ENCODE data around the gene LYVE1.
A peak's percentile ranks its signal among the peaks of the same experiment; 100 is the strongest.

LYVE1 gene

GRCh38 chr11:10587388-10587787, 18.9 kb upstream of the LYVE1 start:
- no peak overlapping the region for H3K4me3 Mint-ChIP-seq
- H3K36me3 Mint-ChIP-seq (ENCODE audit: insufficient read depth), result no peaks in the 10 kb centered on the region
- H3K9me3 Mint-ChIP-seq, result no peaks in the 10 kb centered on the region
- no peak for DNase-seq (ENCODE audit: low spot score in 2 of 2)
- no peak for ATAC-seq (replicated peaks; ENCODE audit: extremely low read depth, poor library complexity, severe bottlenecking)
- H3K27me3 Mint-ChIP-seq, result peaks cover 40% of the 10 kb centered on the region
- H3K27ac Mint-ChIP-seq (ENCODE audit: low read depth), result no peak overlapping the region
- no peaks in the 10 kb centered on the region for H3K4me1 Mint-ChIP-seq

GRCh38 chr11:10584071-10584501, 15.6 kb upstream of the LYVE1 start:
- H3K4me3 Mint-ChIP-seq, result no peak overlapping the region
- H3K36me3 Mint-ChIP-seq (ENCODE audit: insufficient read depth), result no peaks in the 10 kb centered on the region
- DNase-seq (ENCODE audit: low spot score in 2 of 2) (no peak), ATAC-seq (replicated peaks; ENCODE audit: extremely low read depth, poor library complexity, severe bottlenecking) (no peak)
- H3K4me1 Mint-ChIP-seq, result no peaks in the 10 kb centered on the region
- H3K9me3 Mint-ChIP-seq, result no peaks in the 10 kb centered on the region
- H3K27ac Mint-ChIP-seq (ENCODE audit: low read depth), result no peak overlapping the region
- H3K27me3 Mint-ChIP-seq, result peaks cover 56% of the 10 kb centered on the region

GRCh38 chr11:10581481-10582019, 13.1 kb upstream of the LYVE1 start:
- Mint-ChIP-seq H3K27me3 (peaks cover 56% of the 10 kb centered on the region), H3K36me3 (ENCODE audit: insufficient read depth) (no peaks in the 10 kb centered on the region), H3K9me3 (no peaks in the 10 kb centered on the region), H3K27ac (ENCODE audit: low read depth) (no peak overlapping the region), H3K4me1 (no peaks in the 10 kb centered on the region), H3K4me3 (no peak overlapping the region)
- ATAC-seq (replicated peaks; ENCODE audit: extremely low read depth, poor library complexity, severe bottlenecking) (peak; percentile 32), DNase-seq (ENCODE audit: low spot score in 2 of 2) (no peak)

GRCh38 chr11:10580623-10581022, 12.2 kb upstream of the LYVE1 start:
- no peak overlapping the region for H3K27ac Mint-ChIP-seq (ENCODE audit: low read depth)
- no peak overlapping the region for H3K4me3 Mint-ChIP-seq
- DNase-seq (ENCODE audit: low spot score in 2 of 2) (no peak), ATAC-seq (replicated peaks; ENCODE audit: extremely low read depth, poor library complexity, severe bottlenecking) (no peak)
- H3K27me3 Mint-ChIP-seq, result peaks cover 56% of the 10 kb centered on the region
- H3K9me3 Mint-ChIP-seq, result no peaks in the 10 kb centered on the region
- H3K36me3 Mint-ChIP-seq (ENCODE audit: insufficient read depth), result no peaks in the 10 kb centered on the region
- no peaks in the 10 kb centered on the region for H3K4me1 Mint-ChIP-seq

GRCh38 chr11:10579700-10580099, 11.2 kb upstream of the LYVE1 start:
- no peak overlapping the region for H3K27ac Mint-ChIP-seq (ENCODE audit: low read depth)
- H3K4me3 Mint-ChIP-seq, result no peak overlapping the region

GRCh38 chr11:10576035-10576398, 7.6 kb upstream of the LYVE1 start:
- ATAC-seq (replicated peaks; ENCODE audit: extremely low read depth, poor library complexity, severe bottlenecking) (no peak), DNase-seq (ENCODE audit: low spot score in 2 of 2) (no peak)
- Mint-ChIP-seq H3K27ac (ENCODE audit: low read depth) (no peak overlapping the region), H3K36me3 (ENCODE audit: insufficient read depth) (no peaks in the 10 kb centered on the region), H3K9me3 (no peaks in the 10 kb centered on the region), H3K27me3 (peaks cover 58% of the 10 kb centered on the region), H3K4me1 (no peaks in the 10 kb centered on the region), H3K4me3 (no peak overlapping the region)

More at GRCh38 chr11:10579700-10580099, 11.2 kb upstream of the LYVE1 start:
- no peak for ATAC-seq (replicated peaks; ENCODE audit: extremely low read depth, poor library complexity, severe bottlenecking)
- no peaks in the 10 kb centered on the region for H3K9me3 Mint-ChIP-seq
- H3K4me1 Mint-ChIP-seq, result no peaks in the 10 kb centered on the region
- DNase-seq (ENCODE audit: low spot score in 2 of 2), result no peak
- H3K27me3 Mint-ChIP-seq, result peaks cover 58% of the 10 kb centered on the region
- H3K36me3 Mint-ChIP-seq (ENCODE audit: insufficient read depth), result no peaks in the 10 kb centered on the region

- H3K27ac Mint-ChIP-seq (ENCODE audit: low read depth), result no peak overlapping the region
- ATAC-seq (replicated peaks; ENCODE audit: extremely low read depth, poor library complexity, severe bottlenecking), result no peak
- peaks cover 55% of the 10 kb centered on the region for H3K27me3 Mint-ChIP-seq
- DNase-seq (ENCODE audit: low spot score in 2 of 2), result no peak
- H3K4me1 Mint-ChIP-seq, result no peaks in the 10 kb centered on the region
- no peak overlapping the region for H3K4me3 Mint-ChIP-seq
- H3K9me3 Mint-ChIP-seq, result no peaks in the 10 kb centered on the region
- no peaks in the 10 kb centered on the region for H3K36me3 Mint-ChIP-seq (ENCODE audit: insufficient read depth)
These were observed 7.0 kb upstream of the LYVE1 start for GRCh38 chr11:10575346-10576034.

GRCh38 chr11:10573556-10573955, 5.1 kb upstream of the LYVE1 start:
- DNase-seq (ENCODE audit: low spot score in 2 of 2), result no peak
- no peaks in the 10 kb centered on the region for H3K9me3 Mint-ChIP-seq
- peaks cover 49% of the 10 kb centered on the region for H3K27me3 Mint-ChIP-seq
- H3K4me3 Mint-ChIP-seq, result no peak overlapping the region
- H3K4me1 Mint-ChIP-seq, result no peaks in the 10 kb centered on the region
- ATAC-seq (replicated peaks; ENCODE audit: extremely low read depth, poor library complexity, severe bottlenecking), result no peak
- H3K36me3 Mint-ChIP-seq (ENCODE audit: insufficient read depth), result no peaks in the 10 kb centered on the region
- no peak overlapping the region for H3K27ac Mint-ChIP-seq (ENCODE audit: low read depth)

- ATAC-seq (replicated peaks; ENCODE audit: extremely low read depth, poor library complexity, severe bottlenecking) (no peak), DNase-seq (ENCODE audit: low spot score in 2 of 2) (no peak)
- Mint-ChIP-seq H3K36me3 (ENCODE audit: insufficient read depth) (no peaks in the 10 kb centered on the region), H3K27me3 (peaks cover 49% of the 10 kb centered on the region), H3K4me1 (no peaks in the 10 kb centered on the region), H3K4me3 (no peak overlapping the region), H3K9me3 (no peaks in the 10 kb centered on the region), H3K27ac (ENCODE audit: low read depth) (no peak overlapping the region)
These were observed 4.6 kb upstream of the LYVE1 start for GRCh38 chr11:10573028-10573427.

GRCh38 chr11:10572533-10572932, 4.1 kb upstream of the LYVE1 start:
- Mint-ChIP-seq H3K27ac (ENCODE audit: low read depth) (no peak overlapping the region), H3K4me1 (no peaks in the 10 kb centered on the region), H3K4me3 (no peak overlapping the region), H3K9me3 (no peaks in the 10 kb centered on the region), H3K36me3 (ENCODE audit: insufficient read depth) (no peaks in the 10 kb centered on the region), H3K27me3 (peaks cover 48% of the 10 kb centered on the region)
- no peak for ATAC-seq (replicated peaks; ENCODE audit: extremely low read depth, poor library complexity, severe bottlenecking)
- no peak for DNase-seq (ENCODE audit: low spot score in 2 of 2)

GRCh38 chr11:10567446-10567845, 1.0 kb downstream of the LYVE1 start:
- Mint-ChIP-seq H3K27me3 (peaks cover 62% of the 10 kb centered on the region), H3K4me3 (no peak overlapping the region), H3K9me3 (no peaks in the 10 kb centered on the region), H3K36me3 (ENCODE audit: insufficient read depth) (peaks cover under 1% of the 10 kb centered on the region), H3K4me1 (no peaks in the 10 kb centered on the region), H3K27ac (ENCODE audit: low read depth) (no peak overlapping the region)
- ATAC-seq (replicated peaks; ENCODE audit: extremely low read depth, poor library complexity, severe bottlenecking) (no peak), DNase-seq (ENCODE audit: low spot score in 2 of 2) (no peak)

GRCh38 chr11:10566257-10566957, 2.1 kb downstream of the LYVE1 start:
- ATAC-seq (replicated peaks; ENCODE audit: extremely low read depth, poor library complexity, severe bottlenecking), result no peak
- no peak overlapping the region for H3K4me3 Mint-ChIP-seq
- H3K9me3 Mint-ChIP-seq, result no peaks in the 10 kb centered on the region
- peaks cover 2% of the 10 kb centered on the region for H3K36me3 Mint-ChIP-seq (ENCODE audit: insufficient read depth)
- no peak overlapping the region for H3K27ac Mint-ChIP-seq (ENCODE audit: low read depth)
- H3K4me1 Mint-ChIP-seq, result no peaks in the 10 kb centered on the region
- peaks cover 55% of the 10 kb centered on the region for H3K27me3 Mint-ChIP-seq
- DNase-seq (ENCODE audit: low spot score in 2 of 2), result no peak

GRCh38 chr11:10565493-10565892, 3.0 kb downstream of the LYVE1 start:
- Mint-ChIP-seq H3K9me3 (no peaks in the 10 kb centered on the region), H3K4me1 (no peaks in the 10 kb centered on the region), H3K4me3 (no peak overlapping the region), H3K27me3 (peaks cover 49% of the 10 kb centered on the region), H3K36me3 (ENCODE audit: insufficient read depth) (peaks cover 2% of the 10 kb centered on the region), H3K27ac (ENCODE audit: low read depth) (no peak overlapping the region)
- DNase-seq (ENCODE audit: low spot score in 2 of 2), result no peak
- no peak for ATAC-seq (replicated peaks; ENCODE audit: extremely low read depth, poor library complexity, severe bottlenecking)
